ACC112 (cell line): ENCODE measurements around the gene OSGIN1.
A peak's percentile ranks its signal among the peaks of the same experiment; 100 is the strongest.

Experiments
- H2AFZ ChIP-seq: fragments of 200-600 bp; sonication (generic); one replicate; pipeline ENCODE4 v1.6.0; 2017; ENCODE audit warnings: antibody characterized with exemption, low read length; ENCODE audit not compliant: unreplicated experiment
- H3K27ac ChIP-seq: fragments of 200-600 bp; sonication (generic); 2 replicates; pipeline ENCODE4 v1.5.1; 2014; ENCODE audit warnings: low read depth, mild to moderate bottlenecking, antibody characterized with exemption, low read length, moderate library complexity
- H3K27me3 ChIP-seq: fragments of 200-600 bp; sonication (generic); 2 replicates; pipeline ENCODE4 v1.6.1; 2014; ENCODE audit warnings: mild to moderate bottlenecking, antibody characterized with exemption, low read length, moderate library complexity, mixed read lengths; ENCODE audit not compliant: insufficient read depth
- H3K36me3 ChIP-seq: fragments of 200-600 bp; sonication (generic); 2 replicates; pipeline ENCODE4 v1.6.1; 2016; ENCODE audit warnings: mild to moderate bottlenecking, antibody characterized with exemption, low read length, moderate library complexity, mixed read lengths; ENCODE audit not compliant: insufficient read depth
- H3K4me1 ChIP-seq: fragments of 200-600 bp; sonication (generic); one replicate; pipeline ENCODE4 v1.6.1; 2016; ENCODE audit warnings: low read length, mixed read lengths; ENCODE audit not compliant: insufficient read depth, unreplicated experiment, control insufficient read depth
- H3K4me3 ChIP-seq: fragments of 200-600 bp; sonication (generic); 2 replicates; pipeline ENCODE4 v1.5.1; 2014; ENCODE audit warnings: mild to moderate bottlenecking, low read depth, low read length
- H3K79me2 ChIP-seq: fragments of 200-600 bp; sonication (generic); one replicate; pipeline ENCODE4 v1.6.0; 2016; ENCODE audit warnings: low read length; ENCODE audit not compliant: control insufficient read depth, unreplicated experiment, insufficient read depth

OSGIN1 gene

DNA sequence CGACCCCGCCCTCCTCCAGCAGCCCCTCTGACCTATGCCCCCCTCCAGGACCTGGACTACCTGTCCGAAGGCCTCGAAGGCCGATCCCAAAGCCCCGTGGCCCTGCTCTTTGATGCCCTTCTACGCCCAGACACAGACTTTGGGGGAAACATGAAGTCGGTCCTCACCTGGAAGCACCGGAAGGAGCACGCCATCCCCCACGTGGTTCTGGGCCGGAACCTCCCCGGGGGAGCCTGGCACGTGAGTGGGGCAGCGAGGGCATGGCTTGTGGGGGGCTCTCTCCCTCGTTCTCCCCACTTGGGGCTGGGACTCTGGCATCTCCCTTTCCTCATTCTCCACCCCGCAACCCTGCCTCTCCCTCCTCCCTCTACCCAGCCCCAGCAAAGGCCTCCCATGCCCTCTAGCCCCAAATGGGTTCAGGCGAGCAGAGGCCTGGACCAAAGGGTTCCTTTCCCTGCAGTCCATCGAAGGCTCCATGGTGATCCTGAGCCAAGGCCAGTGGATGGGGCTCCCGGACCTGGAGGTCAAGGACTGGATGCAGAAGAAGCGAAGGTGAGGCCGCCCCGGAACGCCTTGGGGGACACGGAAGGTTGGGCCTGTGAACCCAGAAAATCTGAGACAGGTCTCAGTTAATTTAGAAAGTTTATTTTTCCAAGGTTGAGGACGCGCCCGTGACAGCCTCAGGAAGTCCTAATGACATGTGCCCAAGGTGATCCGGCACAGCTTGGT is 7.6 kb downstream of the OSGIN1 start:
- Histone ChIP-seq H3K4me3 (no peak overlapping the region), H2AFZ (no peak overlapping the region), H3K36me3 (peaks cover 5% of the 10 kb centered on the region; the same call in 1 of the 2 replicates), H3K27me3 (no peaks in the 10 kb centered on the region), H3K4me1 (no peaks in the 10 kb centered on the region), H3K27ac (no peak overlapping the region), H3K79me2 (peaks cover 5% of the 10 kb centered on the region)

DNA sequence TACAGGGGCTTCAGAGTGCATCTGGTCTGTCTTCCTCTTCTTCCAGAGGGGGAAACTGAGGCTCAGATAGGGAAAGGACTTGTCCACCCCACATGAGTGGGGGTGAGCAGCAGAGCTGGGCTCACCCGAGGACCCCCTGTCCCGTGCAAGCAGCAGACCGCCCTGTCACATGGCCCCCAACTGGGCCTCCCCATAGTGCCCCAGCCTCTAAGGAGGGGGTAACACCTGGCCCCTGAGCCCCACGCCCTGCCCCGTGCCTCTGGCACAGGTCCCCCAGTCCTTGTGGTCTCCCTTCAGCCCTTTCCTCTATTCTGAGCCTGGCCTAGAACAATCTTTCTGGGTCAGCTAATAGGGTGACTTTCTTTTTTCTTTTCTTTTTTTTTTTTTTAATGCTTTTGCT is 8.6 kb downstream of the OSGIN1 start:
- Histone ChIP-seq H2AFZ (no peak overlapping the region), H3K4me3 (no peak overlapping the region), H3K79me2 (no peaks in the 10 kb centered on the region), H3K27me3 (no peaks in the 10 kb centered on the region), H3K27ac (no peak overlapping the region), H3K4me1 (no peaks in the 10 kb centered on the region), H3K36me3 (peaks cover 5% of the 10 kb centered on the region; the same call in 1 of the 2 replicates)

DNA sequence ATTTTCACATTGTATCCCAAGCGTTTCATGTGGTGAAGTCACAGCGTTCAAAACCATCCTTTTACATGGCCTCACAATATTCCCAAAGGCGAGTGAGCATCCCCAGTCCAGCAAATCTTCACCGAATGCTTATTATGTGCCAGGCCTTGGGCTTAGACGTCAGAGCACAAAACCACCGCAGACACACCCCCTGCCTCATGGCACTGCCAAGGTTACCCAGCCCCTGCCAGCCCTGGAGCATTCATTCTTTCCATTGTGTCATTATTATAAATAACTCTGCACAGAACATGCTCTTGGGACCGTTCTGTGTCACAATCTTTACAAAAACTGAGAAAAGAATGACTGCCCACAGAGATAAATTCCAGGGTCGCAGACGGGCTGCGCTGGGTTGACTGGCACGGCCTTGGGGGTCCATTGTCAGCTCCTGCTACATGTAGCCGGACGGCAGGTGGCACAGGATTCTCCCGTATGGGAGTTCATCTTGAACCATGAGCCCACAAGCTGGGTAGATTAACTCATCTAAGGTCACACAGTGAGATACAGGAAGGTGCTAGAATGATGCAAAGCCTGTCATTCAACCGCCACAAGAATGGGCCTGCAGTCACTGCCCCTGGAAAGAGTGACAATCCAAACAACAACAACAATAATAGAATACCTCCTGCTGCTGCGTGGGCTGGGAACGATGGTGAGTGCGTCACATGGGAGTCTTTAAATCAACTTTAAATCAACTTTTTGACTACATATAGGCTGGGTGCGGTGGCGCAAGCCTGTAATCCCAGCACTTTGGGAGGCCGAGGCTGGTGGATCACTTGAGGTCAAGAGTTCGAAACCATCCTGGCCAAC is 10.5 kb downstream of the OSGIN1 start:
- no peaks in the 10 kb centered on the region for H3K27me3 ChIP-seq
- H3K4me3 ChIP-seq = no peak overlapping the region
- no peaks in the 10 kb centered on the region for H3K4me1 ChIP-seq
- H3K27ac ChIP-seq = no peak overlapping the region
- no peaks in the 10 kb centered on the region for H3K79me2 ChIP-seq
- H3K36me3 ChIP-seq = peaks cover 5% of the 10 kb centered on the region; the same call in 1 of the 2 replicates
- H2AFZ ChIP-seq = no peak overlapping the region

GRCh38 chr16:83964684-83965443 is 11.8 kb downstream of the OSGIN1 start:
- no peak overlapping the region for H3K27ac ChIP-seq
- no peak overlapping the region for H2AFZ ChIP-seq
- H3K79me2 ChIP-seq = no peaks in the 10 kb centered on the region
- no peaks in the 10 kb centered on the region for H3K4me1 ChIP-seq
- peaks cover 2% of the 10 kb centered on the region; the same call in 1 of the 2 replicates for H3K36me3 ChIP-seq
- H3K4me3 ChIP-seq = no peak overlapping the region
- peaks cover 6% of the 10 kb centered on the region; the same call in 1 of the 2 replicates for H3K27me3 ChIP-seq

- Histone ChIP-seq H3K27me3 (peaks cover 6% of the 10 kb centered on the region; the same call in 1 of the 2 replicates), H3K4me1 (no peaks in the 10 kb centered on the region), H3K4me3 (no peak overlapping the region), H2AFZ (no peak overlapping the region), H3K79me2 (no peaks in the 10 kb centered on the region), H3K27ac (no peak overlapping the region), H3K36me3 (no peaks in the 10 kb centered on the region)
Measured at GRCh38 chr16:83965444-83966152, 12.6 kb downstream of the OSGIN1 start.

- Histone ChIP-seq H3K36me3 (no peaks in the 10 kb centered on the region), H3K27ac (no peak overlapping the region), H3K4me3 (no peak overlapping the region), H3K27me3 (peaks cover 6% of the 10 kb centered on the region; the same call in 1 of the 2 replicates), H2AFZ (no peak overlapping the region), H3K79me2 (no peaks in the 10 kb centered on the region), H3K4me1 (no peaks in the 10 kb centered on the region)
Measured at GRCh38 chr16:83966153-83966696, 13.2 kb downstream of the OSGIN1 start.

GRCh38 chr16:83967091-83967490 is 14.1 kb downstream of the OSGIN1 start:
- no peak overlapping the region for H2AFZ ChIP-seq
- no peak overlapping the region for H3K27ac ChIP-seq
- peaks cover 6% of the 10 kb centered on the region; the same call in 1 of the 2 replicates for H3K27me3 ChIP-seq
- no peaks in the 10 kb centered on the region for H3K36me3 ChIP-seq
- no peaks in the 10 kb centered on the region for H3K79me2 ChIP-seq
- no peaks in the 10 kb centered on the region for H3K4me1 ChIP-seq
- H3K4me3 ChIP-seq = no peak overlapping the region

DNA sequence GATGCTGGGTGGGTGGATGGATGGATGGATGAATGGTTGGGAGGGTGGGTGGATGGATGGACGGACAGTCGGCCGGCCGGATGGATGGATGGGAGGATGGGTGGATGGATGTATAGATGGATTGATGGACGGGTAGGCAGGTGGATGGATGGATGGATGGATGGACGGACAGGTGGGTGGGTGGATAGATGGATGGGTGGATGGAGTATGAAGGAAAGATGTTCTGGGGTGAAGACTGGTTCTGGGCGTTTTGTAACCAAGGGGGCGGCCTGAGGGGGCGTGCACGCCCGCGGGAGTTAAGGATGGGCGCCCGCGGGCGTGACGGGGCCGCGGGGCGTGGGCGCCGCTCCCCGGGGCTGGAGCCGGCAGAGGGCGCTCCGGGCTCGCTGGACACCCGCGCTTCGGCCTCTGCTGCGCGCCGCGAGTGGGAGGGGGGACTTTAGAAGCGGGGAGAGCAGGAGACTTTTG is 14.8 kb downstream of the OSGIN1 start, which contains the start of gene NECAB2:
NECAB2 (plus strand) TSS at position 407 of the 468 bp plus-strand sequence. CDS start 405 bp downstream, outside the sequence.
- peak within 1 kb of the TSS; percentile 68; the same call in 1 of the 2 replicates for H3K4me3 ChIP-seq
- no peak within 1 kb of the TSS for H2AFZ ChIP-seq
- H3K36me3 ChIP-seq = no peaks in the 10 kb centered on the region
- no peaks in the 10 kb centered on the region for H3K4me1 ChIP-seq
- no peaks in the 10 kb centered on the region for H3K79me2 ChIP-seq
- H3K27ac ChIP-seq = no peak within 1 kb of the TSS
- peaks cover 6% of the 10 kb centered on the region; the same call in 1 of the 2 replicates for H3K27me3 ChIP-seq

DNA sequence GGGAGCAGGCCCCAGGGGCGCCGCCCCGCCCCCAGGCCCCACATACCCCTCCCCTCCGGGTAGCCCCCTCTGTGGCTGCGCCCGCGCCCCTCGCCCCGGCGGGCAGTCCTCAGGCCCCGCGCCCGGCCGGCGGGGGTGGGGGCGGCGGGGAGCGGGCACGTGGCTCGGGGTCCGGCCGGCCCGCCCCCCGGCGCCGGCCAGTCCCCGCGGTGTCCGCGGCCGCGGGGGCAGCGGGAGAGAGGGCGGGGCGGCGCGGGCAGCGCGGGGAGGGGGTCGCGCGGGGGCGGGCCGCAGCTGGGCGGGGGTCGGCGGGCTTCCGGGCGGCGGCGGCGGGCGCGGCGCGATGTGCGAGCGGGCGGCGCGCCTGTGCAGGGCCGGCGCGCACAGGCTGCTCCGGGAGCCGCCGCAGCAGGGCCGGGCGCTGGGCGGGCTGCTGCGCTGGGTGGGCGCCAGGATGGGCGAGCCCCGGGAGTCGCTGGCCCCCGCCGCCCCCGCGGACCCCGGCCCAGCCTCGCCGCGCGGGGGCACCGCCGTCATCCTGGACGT is 15.3 kb downstream of the OSGIN1 start:
- no peaks in the 10 kb centered on the region for H3K4me1 ChIP-seq
- H3K36me3 ChIP-seq = no peaks in the 10 kb centered on the region
- peaks cover 6% of the 10 kb centered on the region; the same call in 1 of the 2 replicates for H3K27me3 ChIP-seq
- H3K27ac ChIP-seq = no peak overlapping the region
- no peak overlapping the region for H2AFZ ChIP-seq
- peak overlapping the region; percentile 68; the same call in 1 of the 2 replicates for H3K4me3 ChIP-seq
- H3K79me2 ChIP-seq = no peaks in the 10 kb centered on the region
